ENCODE data around the gene OR14A2. TPM values are rescaled to one million over a fixed set of nuclear protein-coding genes. Genes with fewer than 3 reads are reported as not detected.
"Not testable (repeated sequence)": the region's sequence is repeated elsewhere in the genome, so short reads cannot be mapped to it uniquely, and the experiment has no call there.

The OR14A2 gene
- total RNA-seq, 4 donors from 2014 or later = not detected

DNA sequence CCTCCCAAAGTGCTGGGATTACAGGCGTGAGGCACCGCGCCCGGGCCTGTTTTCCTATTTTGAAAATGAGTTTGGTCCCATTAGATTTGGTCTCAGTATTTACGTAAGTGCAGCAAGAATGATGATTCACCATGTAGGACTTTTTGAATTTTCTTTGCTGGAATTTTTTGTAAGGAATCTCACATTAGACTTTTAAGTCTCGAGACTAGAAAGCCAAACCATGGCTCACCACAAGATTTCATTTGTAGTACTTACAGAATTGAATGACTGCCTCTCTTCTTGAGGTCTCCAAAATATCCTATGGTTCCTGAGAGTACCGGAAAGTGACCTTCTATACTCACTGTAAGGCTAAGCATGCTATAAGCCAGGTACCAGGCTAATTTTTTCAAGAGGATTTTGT, 325 bp downstream of the OR14A2 start:
- H3K4me3 ChIP-seq = no peak overlapping the region
- H3K27ac ChIP-seq = no peak overlapping the region
- H3K27me3 ChIP-seq = no peaks in the 10 kb centered on the region
- no peaks in the 10 kb centered on the region for H3K4me1 ChIP-seq
- TF ChIP-seq POLR2A (IDR thresholded peaks at IDR 0.05) = no peak
- no peak for TF ChIP-seq EP300 (IDR thresholded peaks at IDR 0.05; ENCODE audit: low read depth)
- TF ChIP-seq POLR2AphosphoS5 (IDR thresholded peaks at IDR 0.05) = no peak
- TF ChIP-seq, protein P1, sequence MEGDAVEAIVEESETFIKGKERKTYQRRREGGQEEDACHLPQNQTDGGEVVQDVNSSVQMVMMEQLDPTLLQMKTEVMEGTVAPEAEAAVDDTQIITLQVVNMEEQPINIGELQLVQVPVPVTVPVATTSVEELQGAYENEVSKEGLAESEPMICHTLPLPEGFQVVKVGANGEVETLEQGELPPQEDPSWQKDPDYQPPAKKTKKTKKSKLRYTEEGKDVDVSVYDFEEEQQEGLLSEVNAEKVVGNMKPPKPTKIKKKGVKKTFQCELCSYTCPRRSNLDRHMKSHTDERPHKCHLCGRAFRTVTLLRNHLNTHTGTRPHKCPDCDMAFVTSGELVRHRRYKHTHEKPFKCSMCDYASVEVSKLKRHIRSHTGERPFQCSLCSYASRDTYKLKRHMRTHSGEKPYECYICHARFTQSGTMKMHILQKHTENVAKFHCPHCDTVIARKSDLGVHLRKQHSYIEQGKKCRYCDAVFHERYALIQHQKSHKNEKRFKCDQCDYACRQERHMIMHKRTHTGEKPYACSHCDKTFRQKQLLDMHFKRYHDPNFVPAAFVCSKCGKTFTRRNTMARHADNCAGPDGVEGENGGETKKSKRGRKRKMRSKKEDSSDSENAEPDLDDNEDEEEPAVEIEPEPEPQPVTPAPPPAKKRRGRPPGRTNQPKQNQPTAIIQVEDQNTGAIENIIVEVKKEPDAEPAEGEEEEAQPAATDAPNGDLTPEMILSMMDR (IDR thresholded peaks at IDR 0.05) = no peak
- intact Hi-C loops (cut with DNase I; ENCODE audit: low total_unique reads) = no loop called here
- WGBS, 2 donors (ENCODE audit: low coverage in 1 of 2) = 93 to 96% methylated on average over 6 to 7 of the region's 7 CpGs
- H3K36me3 ChIP-seq = no peaks in the 10 kb centered on the region
- in situ Hi-C loops (cut with MboI; ENCODE audit: low pct_ligation_motif_present in 1 of 4, low pct_unique_long_range_greater_than_20kb in 1 of 4, low sequenced_read_pairs in 3 of 4) = no loop called here
- no peak for DNase-seq
- no peaks in the 10 kb centered on the region for H3K9me3 ChIP-seq

DNA sequence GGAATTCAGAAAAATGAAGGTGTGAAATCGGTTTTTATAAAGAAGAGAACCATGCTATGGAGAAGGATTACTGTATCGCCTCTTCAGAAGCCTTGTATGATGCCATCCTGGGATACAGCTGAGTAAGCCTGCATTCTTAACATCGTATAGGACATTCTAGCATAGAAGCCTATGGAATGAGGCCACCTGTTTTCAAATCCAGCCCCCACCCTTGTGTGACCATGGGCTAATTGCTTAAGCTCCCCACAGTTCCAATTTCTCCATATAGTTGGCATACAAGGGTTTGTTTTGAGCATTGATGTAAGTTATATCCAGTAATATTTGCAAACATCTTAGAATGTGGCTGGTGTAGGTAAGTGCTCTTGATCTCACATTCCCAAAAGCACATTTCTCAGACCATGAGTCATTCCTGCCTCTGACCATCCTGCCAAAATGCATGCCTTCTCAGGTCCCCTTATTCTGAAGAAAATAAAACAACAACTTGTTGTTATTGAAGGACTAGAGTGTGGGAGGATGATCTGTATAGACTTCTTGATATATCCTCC, 1.5 kb downstream of the OR14A2 start:
- intact Hi-C loops (cut with DNase I; ENCODE audit: low total_unique reads) (no loop called here), in situ Hi-C loops (cut with MboI; ENCODE audit: low pct_ligation_motif_present in 1 of 4, low pct_unique_long_range_greater_than_20kb in 1 of 4, low sequenced_read_pairs in 3 of 4) (no loop called here)
- Histone ChIP-seq H3K4me1 (no peaks in the 10 kb centered on the region), H3K27ac (no peak overlapping the region), H3K9me3 (no peaks in the 10 kb centered on the region), H3K4me3 (no peak overlapping the region), H3K36me3 (no peaks in the 10 kb centered on the region), H3K27me3 (no peaks in the 10 kb centered on the region)
- 77 to 89% methylated on average over 3 of the region's 3 CpGs for WGBS, 2 donors (ENCODE audit: low coverage in 1 of 2)
- TF ChIP-seq, protein P1 (IDR thresholded peaks at IDR 0.05) = no peak
- TF ChIP-seq EP300 (IDR thresholded peaks at IDR 0.05; ENCODE audit: low read depth) (no peak), POLR2AphosphoS5 (IDR thresholded peaks at IDR 0.05) (no peak), POLR2A (IDR thresholded peaks at IDR 0.05) (no peak)
- no peak for DNase-seq

DNA sequence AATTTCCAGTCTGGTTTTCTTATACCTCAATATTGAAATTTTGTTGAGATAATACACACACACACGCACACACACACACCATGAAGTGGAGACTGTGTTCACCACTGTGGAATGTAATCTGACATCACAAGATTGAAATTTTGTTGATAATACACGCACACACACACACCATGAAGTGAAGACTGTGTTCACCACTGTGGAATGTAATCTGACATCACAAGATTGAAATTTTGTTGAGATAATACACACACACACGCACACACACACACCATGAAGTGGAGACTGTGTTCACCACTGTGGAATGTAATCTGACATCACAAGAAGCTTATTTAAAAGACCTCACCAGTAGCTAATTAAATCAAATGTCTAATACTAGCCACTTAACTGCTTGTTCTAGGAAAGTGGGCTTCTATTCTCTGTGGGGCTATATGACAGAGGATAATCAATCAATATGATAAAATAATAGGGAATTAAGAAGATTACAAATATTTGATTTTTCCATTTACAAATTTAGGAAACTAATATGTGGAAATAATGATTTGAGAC, 5.7 kb downstream of the OR14A2 start:
- H3K36me3 ChIP-seq; H3K27me3 ChIP-seq; H3K4me3 ChIP-seq; intact Hi-C loops (cut with DNase I; ENCODE audit: low total_unique reads); DNase-seq; in situ Hi-C loops (cut with MboI; ENCODE audit: low pct_ligation_motif_present in 1 of 4, low pct_unique_long_range_greater_than_20kb in 1 of 4, low sequenced_read_pairs in 3 of 4); H3K4me1 ChIP-seq; H3K27ac ChIP-seq; H3K9me3 ChIP-seq: not testable (repeated sequence)
- 60 to 65% methylated on average over 3 of the region's 3 CpGs for WGBS, 2 donors (ENCODE audit: low coverage in 1 of 2)

DNA sequence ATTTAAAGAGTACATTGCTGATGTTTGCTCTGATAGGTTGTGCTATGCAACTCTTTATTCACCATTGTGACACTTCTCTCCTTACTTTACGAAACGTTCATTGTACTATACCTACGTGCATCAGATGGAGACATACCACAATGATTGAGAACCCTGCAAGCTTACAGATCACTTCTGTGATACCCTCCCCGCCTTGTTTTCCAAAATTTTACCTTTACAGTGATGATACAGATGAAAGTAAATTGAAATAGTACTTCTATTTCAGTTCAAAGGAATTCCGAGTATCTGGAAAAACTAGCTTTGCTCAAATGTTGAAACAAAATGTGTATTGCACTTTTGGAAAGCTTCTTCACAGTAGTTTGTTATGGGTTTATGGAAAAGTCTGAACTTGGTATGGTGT, 6.2 kb downstream of the OR14A2 start:
- Histone ChIP-seq H3K4me3 (no peak overlapping the region), H3K9me3 (no peaks in the 10 kb centered on the region), H3K4me1 (no peaks in the 10 kb centered on the region), H3K27ac (no peak overlapping the region), H3K36me3 (no peaks in the 10 kb centered on the region), H3K27me3 (no peaks in the 10 kb centered on the region)
- in situ Hi-C loops (cut with MboI; ENCODE audit: low pct_ligation_motif_present in 1 of 4, low pct_unique_long_range_greater_than_20kb in 1 of 4, low sequenced_read_pairs in 3 of 4) (no loop called here), intact Hi-C loops (cut with DNase I; ENCODE audit: low total_unique reads) (no loop called here)
- 82% methylated on average over 5 of the region's 5 CpGs for WGBS, 2 donors (ENCODE audit: low coverage in 1 of 2)
- TF ChIP-seq, protein P1 (IDR thresholded peaks at IDR 0.05) = no peak
- TF ChIP-seq EP300 (IDR thresholded peaks at IDR 0.05; ENCODE audit: low read depth) = no peak
- no peak for TF ChIP-seq POLR2A (IDR thresholded peaks at IDR 0.05)
- TF ChIP-seq POLR2AphosphoS5 (IDR thresholded peaks at IDR 0.05) = no peak
- DNase-seq = no peak

DNA sequence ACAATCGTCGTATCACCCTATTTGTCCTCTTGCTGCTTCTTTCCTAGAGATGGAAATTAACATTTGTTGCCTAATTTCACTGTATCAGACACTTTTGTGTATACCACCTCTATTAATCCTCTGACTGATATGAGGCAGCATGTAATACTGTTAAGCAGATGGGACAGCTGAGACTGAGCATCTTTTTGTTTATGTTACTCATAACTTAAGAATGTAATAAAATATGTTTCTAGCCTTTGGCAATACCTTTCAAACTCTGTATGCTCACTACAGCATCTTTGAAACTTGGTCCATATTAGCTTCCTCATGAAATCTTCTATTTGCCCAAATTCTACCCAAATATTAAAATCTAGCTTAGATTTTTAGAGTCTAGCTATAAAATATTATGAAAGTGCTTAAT, 7.2 kb downstream of the OR14A2 start:
- no peak overlapping the region for H3K27ac ChIP-seq
- no peaks in the 10 kb centered on the region for H3K27me3 ChIP-seq
- 86 to 88% methylated on average over 2 of the region's 2 CpGs for WGBS, 2 donors (ENCODE audit: low coverage in 1 of 2)
- in situ Hi-C loops (cut with MboI; ENCODE audit: low pct_ligation_motif_present in 1 of 4, low pct_unique_long_range_greater_than_20kb in 1 of 4, low sequenced_read_pairs in 3 of 4) (no loop called here), intact Hi-C loops (cut with DNase I; ENCODE audit: low total_unique reads) (no loop called here)
- no peak overlapping the region for H3K4me3 ChIP-seq
- H3K4me1 ChIP-seq = no peaks in the 10 kb centered on the region
- TF ChIP-seq, protein P1 (IDR thresholded peaks at IDR 0.05) = no peak
- TF ChIP-seq POLR2AphosphoS5 (IDR thresholded peaks at IDR 0.05) (no peak), POLR2A (IDR thresholded peaks at IDR 0.05) (no peak), EP300 (IDR thresholded peaks at IDR 0.05; ENCODE audit: low read depth) (no peak)
- no peaks in the 10 kb centered on the region for H3K9me3 ChIP-seq
- H3K36me3 ChIP-seq = no peaks in the 10 kb centered on the region
- DNase-seq = no peak

Measured in transverse colon (tissue), 4 donors.